ENCODE data around the gene PDILT.
"Not testable (repeated sequence)": the region's sequence is repeated elsewhere in the genome, so short reads cannot be mapped to it uniquely, and the experiment has no call there.

Gene PDILT, protein sequence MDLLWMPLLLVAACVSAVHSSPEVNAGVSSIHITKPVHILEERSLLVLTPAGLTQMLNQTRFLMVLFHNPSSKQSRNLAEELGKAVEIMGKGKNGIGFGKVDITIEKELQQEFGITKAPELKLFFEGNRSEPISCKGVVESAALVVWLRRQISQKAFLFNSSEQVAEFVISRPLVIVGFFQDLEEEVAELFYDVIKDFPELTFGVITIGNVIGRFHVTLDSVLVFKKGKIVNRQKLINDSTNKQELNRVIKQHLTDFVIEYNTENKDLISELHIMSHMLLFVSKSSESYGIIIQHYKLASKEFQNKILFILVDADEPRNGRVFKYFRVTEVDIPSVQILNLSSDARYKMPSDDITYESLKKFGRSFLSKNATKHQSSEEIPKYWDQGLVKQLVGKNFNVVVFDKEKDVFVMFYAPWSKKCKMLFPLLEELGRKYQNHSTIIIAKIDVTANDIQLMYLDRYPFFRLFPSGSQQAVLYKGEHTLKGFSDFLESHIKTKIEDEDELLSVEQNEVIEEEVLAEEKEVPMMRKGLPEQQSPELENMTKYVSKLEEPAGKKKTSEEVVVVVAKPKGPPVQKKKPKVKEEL

DNA sequence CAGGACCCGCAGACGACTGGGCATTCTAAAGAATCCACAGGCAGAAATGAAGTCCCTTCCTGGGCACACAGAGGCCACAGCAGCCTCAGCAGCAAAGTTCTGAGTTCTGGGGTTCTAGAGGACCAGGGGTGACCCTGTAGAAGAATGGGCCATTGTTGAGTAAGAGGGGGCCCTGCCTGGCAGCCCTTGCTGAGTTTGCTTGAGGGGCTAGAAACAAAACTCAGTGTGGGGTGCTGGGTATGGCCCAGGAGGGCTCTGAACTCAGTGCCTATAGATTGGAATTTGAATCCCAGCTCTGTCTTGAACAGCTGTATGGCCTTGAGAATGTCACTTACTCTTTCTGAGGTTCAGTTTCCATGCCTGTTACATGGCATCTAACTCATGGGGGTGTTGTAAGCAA lies at the start of gene PDILT:
PDILT (minus strand) TSS at position 101 of the 400 bp plus-strand sequence. CDS start 5,437 bp downstream, outside the sequence.
- no peak for DNase-seq (ENCODE audit: low spot score)

DNA sequence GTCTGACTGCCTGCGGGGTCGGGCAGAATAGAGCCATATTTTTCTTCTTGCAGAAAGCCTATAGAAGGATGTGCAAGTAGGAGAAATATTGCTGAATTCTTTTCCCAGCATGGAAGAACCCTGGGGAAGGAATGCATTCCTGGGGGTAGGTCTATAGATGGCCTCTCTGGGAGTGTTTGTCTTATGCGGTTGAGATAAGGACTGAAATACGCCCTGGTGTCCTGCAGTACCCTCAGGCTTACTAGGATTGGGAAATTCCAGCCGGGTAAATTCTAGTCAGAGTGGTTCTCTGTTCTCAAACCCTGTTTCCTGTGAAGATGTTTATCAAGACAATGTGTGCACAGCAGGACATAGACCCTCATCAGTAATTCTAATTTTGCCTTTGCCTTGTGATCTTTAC lies 49.1 kb upstream of the PDILT start:
- DNase-seq (ENCODE audit: low spot score): not testable (repeated sequence)

DNA sequence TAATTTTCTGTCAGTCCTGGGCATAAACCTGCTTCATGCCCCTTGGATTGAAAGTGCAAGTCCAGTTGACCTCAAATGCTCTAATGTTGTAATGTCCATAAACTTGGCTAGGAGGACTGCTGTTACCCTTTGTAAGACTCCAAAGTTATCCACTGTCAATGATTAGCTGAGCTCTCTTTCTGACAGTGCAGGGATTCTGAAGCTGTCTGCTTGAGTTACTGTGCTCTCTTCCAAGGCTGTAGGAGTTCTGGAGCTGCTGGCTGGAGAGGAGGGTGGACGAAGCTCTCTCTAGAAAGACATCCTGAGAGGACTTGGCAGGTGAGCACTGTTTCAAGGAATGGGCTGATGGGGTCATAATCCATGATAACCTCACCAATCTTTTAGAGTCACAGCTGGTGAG lies 46.8 kb upstream of the PDILT start, which contains the start of gene ACSM2A:
ACSM2A (plus strand) TSS at position 158 of the 400 bp plus-strand sequence. CDS start 8,594 bp downstream, outside the sequence.
- not testable (repeated sequence) for DNase-seq (ENCODE audit: low spot score)

DNA sequence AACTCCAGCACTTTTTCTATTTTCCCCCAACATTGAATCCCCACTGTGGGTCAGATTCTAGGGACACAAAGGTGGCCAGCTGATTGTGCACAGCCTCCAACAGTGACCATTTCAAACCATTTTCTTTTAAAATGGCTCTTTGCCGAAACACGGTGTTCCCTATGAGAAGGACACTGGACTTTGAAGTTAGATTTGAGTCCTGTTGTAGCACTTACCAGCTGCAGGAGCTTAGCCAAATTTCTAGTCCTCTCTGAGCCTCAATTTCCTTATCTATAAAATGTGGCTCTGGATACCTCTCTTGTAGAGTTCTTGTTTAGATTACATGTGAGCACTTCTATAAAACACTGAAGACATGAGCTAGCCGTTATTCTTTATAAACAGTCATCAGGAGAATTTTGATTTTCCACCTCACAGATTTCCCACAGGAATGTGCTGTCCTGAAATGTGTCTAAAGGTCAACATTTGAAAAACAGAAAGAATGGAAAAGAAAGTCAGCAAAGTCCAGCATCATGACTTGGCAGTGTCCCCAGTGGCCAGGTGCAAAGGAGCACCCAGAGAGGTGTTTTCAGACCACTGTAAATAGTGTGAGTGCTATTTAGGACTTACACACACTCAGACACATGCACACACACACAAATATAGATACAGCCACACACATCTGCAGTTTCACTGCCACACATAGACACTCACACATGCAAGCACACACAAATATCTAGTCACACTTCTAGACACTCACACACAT lies 42.3 kb upstream of the PDILT start:
- not testable (repeated sequence) for DNase-seq (ENCODE audit: low spot score)

DNA sequence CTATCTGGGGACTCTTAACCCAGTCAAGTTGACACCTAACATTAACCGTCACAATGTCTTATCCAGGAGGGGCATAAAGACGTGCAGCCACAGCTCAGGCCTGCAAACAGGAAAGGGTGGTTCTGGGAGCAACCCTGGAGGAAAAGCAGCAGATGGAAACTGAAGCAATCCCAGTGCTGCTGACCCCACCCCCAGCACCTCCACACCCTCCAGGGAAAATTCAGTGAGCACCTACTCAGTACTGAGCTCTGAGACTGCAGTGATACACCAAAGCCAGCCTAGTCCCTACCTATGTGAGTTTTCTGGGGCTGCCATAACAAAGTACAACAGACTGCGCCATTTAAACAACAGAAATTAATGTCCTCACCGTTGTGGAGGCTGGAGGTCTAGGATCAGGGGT lies 37.3 kb upstream of the PDILT start:
- not testable (repeated sequence) for DNase-seq (ENCODE audit: low spot score)

DNA sequence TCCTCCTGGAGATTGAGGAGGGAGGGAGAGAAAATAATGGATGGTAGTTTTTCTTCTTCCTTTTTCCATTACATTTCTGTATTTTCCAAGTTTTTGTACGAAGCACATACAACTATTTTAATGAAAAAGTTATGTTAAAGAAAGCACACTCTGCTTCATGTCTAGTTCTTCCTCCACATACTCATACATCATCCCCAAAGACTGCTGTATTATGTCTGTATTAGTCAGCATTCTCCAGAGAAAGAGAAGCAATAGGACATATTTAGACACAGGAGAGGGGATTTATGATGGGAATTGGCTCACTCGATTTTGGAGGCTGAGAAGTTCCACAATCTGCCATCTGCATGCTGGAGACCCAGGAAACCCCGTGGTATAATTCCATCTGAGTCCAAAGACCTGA lies 36.7 kb upstream of the PDILT start:
- DNase-seq (ENCODE audit: low spot score): no peak

DNA sequence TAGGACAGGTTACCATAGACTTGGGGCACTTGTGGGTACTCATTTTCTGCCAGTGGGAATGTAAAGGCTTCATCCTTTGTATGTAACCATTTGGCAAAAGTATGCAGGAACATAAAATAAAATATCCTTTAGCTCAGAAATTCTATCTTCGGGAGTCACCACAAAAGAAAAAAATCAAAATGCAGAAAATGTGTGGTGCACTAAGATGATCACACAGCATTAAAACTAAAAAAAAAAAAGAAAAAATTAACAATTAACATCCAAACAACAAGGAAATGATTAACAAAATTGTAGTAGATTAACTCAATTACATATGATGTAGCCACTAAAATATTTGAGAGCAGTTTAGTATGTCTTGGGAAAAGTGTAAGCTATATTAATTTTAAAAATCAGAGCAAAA lies 36.2 kb upstream of the PDILT start:
- not testable (repeated sequence) for DNase-seq (ENCODE audit: low spot score)

DNA sequence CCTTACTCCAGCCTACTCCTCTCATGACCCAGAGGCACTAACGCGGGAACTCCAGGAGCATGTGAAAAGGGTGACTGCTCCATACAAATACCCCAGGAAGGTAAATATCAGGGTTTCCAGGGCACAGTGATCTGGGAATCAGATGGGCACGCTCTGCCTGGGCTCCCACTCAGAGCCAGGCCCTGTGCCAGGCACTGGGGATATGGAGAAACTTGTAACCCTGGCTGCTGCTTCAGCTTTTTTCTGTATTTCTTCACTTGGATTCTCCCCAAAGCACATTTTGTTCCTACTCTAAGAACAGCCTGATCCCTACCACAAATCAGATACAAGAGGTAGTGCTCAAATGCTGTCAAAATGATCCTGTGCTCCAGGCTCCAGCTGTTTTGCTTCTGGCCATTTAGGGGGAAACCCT lies 35.3 kb upstream of the PDILT start:
- DNase-seq (ENCODE audit: low spot score): not testable (repeated sequence)

DNA sequence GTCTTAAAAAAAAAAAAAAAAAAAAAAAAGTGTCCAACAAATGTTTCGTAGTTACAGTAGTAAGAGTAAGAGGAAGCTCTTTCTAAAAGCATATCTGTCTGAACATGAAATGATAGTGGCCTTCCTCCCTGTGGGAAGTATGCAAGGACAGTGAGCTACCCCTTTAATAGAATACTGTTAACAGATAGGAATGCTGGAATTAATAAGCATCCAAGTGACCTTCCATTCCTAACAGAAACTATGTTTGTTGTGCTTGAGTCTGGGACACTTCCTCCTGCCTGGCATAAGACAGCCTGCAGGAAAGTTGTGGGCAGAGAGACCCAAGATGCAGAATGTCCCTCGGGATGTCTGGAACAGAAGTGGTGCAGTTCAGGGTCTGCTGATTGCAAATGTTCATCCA lies 34.4 kb upstream of the PDILT start:
- not testable (repeated sequence) for DNase-seq (ENCODE audit: low spot score)

DNA sequence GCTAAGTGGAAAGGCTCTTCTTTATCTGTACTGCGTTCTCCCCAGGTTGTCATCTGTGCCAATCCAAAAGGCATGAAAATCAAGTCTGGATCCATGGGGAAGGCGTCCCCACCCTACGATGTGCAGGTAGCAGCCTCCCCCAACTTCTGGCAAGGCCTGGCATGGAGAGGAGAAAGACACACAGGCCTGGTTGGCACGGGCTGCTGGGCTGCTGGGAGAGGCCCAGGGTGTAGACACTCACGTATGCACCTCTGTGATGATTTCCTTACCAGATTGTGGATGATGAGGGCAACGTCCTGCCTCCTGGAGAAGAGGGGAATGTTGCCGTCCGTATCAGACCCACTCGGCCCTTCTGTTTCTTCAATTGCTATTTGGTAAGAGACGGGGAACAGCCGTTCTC lies 26.4 kb upstream of the PDILT start:
- no peak for DNase-seq (ENCODE audit: low spot score)

DNA sequence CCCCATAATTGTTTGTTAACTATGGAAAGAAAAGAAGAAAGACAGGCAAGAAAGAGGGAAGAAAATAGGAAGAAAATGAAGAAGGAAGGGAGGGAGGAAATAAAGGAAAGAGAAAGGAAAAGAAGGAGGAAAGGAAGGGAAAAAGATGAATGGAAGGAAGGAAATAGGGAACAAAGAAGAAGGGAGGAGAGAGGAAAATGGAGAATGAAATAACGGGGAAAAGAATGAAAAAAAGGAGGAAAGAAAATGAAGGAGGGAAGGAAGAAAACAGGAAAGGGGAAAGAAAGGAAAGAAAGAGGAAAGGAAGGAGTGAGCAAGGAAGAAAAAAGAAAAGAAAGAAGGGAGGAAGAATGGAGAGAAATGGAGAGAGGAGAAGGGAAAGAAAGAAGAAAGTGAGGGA lies 25.9 kb upstream of the PDILT start:
- not testable (repeated sequence) for DNase-seq (ENCODE audit: low spot score)

DNA sequence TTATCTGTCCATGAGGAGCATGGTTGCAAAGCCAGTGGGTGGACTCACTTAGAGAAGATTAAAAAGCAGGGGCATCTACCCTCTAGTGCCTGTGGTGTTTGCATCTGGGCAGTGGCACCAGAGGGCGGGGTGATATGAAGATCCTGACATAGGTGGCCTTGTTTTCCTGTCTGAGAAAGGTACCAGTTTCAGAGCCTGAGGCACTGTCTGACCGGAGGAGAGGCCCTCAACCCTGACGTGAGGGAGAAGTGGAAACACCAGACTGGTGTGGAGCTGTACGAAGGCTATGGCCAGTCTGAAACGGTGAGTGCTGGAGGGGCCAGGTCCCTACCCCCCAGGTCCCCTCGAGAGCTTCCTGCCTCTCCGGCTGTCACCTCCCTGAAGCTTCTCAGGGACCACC lies 25.0 kb upstream of the PDILT start:
- DNase-seq (ENCODE audit: low spot score): not testable (repeated sequence)

DNA sequence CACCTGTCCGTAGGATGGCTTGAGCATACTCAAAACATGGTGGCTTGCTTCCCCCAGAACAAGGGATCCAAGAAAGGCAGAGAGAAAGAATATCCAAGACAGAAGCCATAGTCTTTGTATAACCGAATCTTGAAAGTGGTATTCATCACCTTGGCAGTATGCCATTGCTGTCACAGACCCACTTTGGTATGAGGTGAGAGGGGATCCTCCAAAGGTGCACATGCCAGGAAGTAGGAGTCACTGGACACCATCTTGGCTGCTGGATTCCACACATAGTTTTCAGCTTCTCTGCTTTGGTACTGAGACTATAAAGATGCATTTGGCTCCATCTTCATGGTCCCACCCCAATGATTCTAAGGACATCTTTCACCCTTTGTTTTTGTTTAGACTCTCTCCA lies 22.9 kb upstream of the PDILT start:
- not testable (repeated sequence) for DNase-seq (ENCODE audit: low spot score)

DNA sequence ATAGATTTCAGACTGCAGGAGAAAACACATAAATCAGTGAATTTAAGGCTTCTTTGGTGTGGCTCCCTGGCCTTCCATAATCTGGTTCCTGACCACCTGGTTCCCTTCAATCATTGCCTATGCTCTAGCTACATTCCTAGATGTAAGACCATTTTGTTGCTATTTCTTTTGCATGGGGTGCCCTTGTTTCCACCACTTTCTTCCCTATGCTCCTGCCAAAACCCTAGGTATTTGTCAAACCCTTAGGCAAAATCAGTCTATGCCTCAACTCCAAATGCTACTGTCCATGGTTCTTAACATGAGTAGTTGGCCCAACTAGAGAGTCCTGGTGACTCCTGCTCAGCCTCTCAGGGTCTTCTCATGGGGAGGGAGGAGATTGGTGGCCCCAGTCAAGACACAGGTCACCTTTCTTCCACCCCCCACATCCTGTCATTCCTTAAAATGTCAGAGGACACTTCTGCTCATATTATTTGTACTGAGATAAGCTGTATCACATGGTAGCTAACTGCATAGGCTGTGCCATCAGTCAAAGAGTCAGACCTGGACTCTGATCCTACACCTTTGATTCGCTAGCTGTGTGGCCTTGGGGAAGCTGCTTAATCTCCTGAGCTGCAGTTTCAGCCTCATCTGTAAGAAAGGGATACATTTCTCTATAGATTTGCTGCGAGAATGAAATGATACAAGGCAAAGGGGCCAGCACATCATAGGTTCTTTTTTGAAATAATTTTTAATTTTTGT lies 19.8 kb upstream of the PDILT start:
- no peak for DNase-seq (ENCODE audit: low spot score)

DNA sequence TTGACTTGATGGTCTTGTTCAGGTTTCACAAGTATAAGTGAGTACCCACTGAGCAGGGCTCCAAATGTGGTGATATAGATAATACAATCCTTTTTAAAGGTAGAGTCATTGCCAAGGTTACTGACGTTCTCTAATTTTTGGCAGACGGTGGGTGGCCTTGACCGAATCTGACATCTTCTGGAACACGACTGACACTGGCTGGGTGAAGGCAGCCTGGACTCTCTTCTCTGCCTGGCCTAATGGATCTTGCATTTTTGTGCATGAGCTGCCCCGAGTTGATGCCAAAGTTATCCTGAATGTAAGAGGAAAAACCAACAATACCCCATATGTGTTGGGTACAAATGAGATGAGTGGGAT lies 19.2 kb upstream of the PDILT start:
- not testable (repeated sequence) for DNase-seq (ENCODE audit: low spot score)

DNA sequence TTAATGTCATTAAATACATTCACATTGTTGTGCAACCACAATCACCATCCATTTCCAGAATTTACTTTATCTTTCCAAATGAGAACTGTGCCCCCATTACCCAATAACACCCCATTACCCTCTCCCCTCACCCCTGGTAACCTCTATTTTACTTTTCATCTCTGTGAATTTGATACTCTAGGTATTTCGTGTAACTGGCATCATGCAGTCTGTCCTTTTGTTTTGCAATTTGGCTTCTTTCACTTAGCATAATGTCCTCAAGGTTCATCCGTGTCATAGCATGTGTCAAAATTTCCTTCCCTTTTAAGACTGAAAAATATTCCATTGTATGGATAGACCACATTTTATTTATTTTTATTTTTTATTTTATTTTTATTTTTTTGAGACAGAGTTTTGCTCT lies 17.2 kb upstream of the PDILT start:
- DNase-seq (ENCODE audit: low spot score): not testable (repeated sequence)

DNA sequence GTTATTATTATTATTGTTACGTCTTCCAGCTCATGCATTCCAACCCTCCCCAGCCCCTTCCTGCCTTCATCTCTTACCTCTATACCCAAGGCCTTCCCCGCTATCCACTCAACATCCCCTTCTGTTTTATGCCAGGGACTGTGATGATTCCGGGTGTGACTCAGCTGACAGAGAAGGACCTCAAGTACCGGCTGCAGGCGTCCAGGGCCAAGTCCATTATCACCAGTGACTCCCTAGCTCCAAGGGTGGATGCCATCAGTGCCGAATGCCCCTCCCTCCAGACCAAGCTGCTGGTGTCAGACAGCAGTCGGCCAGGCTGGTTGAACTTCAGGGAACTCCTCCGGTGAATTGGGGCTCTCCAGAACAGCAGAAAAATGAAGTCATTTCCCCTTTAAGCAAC lies 14.6 kb upstream of the PDILT start:
- not testable (repeated sequence) for DNase-seq (ENCODE audit: low spot score)

DNA sequence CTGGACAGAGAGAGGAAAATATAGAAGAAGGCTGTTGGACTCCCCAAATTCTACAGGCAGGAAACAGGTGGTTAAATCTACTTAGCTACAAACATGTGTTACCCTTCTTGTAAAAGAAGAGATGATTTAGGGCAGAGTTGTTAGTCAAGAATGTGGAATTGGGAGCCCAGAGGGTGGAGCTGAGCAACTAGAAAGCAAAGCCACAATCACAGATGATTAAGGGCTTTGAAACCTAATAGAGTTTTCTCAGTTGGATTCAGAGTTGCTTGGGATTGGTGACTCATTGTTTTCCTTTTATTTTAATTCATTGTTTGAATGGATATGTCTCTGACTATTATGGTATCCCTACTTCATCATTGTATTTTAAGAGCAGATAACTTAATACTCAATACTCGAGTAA lies 11.0 kb upstream of the PDILT start:
- DNase-seq (ENCODE audit: low spot score): no peak

DNA sequence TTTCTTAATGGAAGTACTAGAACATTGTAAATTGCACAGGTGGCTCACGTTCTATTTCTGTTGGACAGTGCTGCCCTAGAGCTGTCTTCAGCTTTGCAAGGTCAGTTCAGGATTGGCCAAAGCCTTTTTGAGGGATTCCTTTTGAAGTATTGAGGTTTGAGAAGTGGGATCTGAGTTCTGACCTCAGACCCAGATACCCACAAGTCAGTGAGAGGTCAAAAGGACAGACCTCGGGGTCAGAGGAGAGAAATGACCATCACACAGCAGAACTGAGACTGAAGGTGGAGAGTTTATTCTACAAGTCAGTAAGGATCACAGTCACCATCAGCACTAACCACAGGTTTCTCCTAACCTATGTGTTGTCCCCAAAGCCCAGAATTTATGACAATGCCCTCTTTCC lies 6.5 kb upstream of the PDILT start:
- no peak for DNase-seq (ENCODE audit: low spot score)

DNA sequence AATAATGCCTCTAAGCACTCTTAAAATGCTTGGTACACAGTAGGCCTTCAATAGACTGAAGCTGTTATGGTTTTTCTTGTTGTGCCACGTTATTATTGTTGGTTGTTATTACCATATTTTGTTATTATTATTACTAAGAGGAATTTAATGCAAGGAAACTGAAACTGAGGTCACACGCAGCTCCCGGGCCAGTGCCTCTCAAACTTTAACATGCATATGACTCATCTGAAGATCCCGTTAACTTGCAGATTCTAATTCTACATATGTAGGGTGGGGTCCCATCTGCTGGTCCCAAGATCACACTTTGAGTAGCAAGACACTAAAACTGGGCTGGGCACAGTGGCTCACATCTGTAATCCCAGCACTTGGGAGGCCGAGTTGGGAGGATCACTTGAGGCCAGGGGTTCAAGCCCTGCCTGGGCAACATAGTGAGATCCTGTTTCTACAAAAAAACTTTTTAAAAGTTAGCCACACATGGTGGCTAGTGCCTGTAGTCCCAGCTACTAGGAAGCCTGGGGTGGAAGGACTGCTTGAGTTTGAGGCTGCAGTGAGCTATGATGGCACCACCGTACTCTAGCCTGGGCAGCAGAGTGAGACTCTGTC lies 5.7 kb upstream of the PDILT start:
- no peak for DNase-seq (ENCODE audit: low spot score)

DNA sequence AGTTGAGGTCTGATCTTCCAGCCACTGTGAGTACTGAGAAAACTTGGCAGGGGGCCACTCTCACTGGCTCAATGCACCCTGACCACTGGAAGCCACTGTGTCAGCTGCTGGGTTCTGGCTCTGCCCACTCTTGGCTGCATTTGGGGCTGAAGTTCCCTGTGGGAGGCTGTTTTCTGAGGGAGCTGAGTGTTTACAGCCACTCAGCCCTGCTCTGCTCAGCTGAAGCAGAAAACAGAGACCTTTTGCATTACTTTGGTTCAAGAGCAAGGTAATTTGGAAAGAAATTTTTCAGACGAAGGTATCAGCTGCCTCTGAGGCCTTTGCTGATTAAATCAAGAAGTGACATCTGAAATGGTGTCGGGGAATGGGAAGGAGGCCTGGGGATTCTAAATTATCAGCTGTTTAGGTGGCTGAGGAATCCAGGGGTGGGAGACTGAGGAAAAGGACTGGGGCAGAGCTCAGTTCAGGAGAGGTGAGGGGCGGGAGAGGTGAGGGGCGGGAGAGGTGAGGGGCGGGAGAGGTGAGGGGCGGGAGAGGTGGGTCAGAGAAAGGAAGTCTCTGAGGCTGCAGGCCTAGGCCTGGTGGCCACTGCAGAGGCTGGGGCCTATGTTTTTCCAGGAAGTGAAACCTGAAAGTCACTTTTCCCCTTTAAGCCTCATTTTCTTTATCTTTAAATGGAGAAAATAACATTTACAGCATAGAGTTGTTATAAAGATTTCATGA lies 5.0 kb upstream of the PDILT start, which contains the start of gene ACSM5:
ACSM5 (plus strand) TSS at position 137 of the 723 bp plus-strand sequence. CDS start 1,951 bp downstream, outside the sequence.
- no peak for DNase-seq (ENCODE audit: low spot score)

All from CD4-positive, alpha-beta T cell treated with Interleukin-6 at 100 ng/mL for 8 hours (primary cell).